Fibroblast of pulmonary artery (primary cell): ENCODE results near the gene RAPGEF6.
"Not testable (repeated sequence)": the region's sequence is repeated elsewhere in the genome, so short reads cannot be mapped to it uniquely, and the experiment has no call there.

Experiments used
- DNase-seq: peaks from one replicate; pipeline ENCODE4 v3.0.0-alpha.2; 2010; ENCODE audit warnings: low read depth
- H3K4me3 ChIP-seq: replicated peaks from 2 replicates; pipeline ENCODE4 v1.5.1; 2011; ENCODE audit warnings: low read depth, mild to moderate bottlenecking, control low read depth, low read length, moderate library complexity
- TF ChIP-seq, protein P1 (sequence below): IDR thresholded peaks from 2 replicates; pipeline ENCODE4 v1.5.1; 2011; ENCODE audit warnings: mild to moderate bottlenecking, control low read depth, low read length, inconsistent platforms; ENCODE audit errors: missing control alignments

The RAPGEF6 gene

DNA sequence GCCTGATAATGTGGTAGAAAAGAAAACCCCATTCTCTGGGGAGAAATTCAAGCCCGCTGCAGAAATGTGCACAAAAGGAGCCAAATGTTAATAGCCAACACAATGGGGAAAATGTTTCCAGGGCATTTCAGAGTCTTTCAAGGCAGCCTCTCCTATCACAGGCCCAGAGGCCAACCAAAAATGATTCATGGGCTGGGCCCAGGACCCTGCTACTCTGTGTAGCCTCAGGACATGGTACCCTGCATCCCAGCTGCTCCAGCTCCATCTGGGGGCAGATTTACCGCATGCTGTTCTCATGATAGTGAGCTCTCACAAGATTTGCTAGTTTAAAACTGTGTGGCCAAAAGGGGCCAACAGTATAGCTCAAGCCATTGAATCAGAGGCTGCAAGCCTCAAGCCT, 41.1 kb downstream of the RAPGEF6 start:
- no peak overlapping the region for H3K4me3 ChIP-seq
- TF ChIP-seq, protein P1, sequence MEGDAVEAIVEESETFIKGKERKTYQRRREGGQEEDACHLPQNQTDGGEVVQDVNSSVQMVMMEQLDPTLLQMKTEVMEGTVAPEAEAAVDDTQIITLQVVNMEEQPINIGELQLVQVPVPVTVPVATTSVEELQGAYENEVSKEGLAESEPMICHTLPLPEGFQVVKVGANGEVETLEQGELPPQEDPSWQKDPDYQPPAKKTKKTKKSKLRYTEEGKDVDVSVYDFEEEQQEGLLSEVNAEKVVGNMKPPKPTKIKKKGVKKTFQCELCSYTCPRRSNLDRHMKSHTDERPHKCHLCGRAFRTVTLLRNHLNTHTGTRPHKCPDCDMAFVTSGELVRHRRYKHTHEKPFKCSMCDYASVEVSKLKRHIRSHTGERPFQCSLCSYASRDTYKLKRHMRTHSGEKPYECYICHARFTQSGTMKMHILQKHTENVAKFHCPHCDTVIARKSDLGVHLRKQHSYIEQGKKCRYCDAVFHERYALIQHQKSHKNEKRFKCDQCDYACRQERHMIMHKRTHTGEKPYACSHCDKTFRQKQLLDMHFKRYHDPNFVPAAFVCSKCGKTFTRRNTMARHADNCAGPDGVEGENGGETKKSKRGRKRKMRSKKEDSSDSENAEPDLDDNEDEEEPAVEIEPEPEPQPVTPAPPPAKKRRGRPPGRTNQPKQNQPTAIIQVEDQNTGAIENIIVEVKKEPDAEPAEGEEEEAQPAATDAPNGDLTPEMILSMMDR = no peak
- DNase-seq = no peak

DNA sequence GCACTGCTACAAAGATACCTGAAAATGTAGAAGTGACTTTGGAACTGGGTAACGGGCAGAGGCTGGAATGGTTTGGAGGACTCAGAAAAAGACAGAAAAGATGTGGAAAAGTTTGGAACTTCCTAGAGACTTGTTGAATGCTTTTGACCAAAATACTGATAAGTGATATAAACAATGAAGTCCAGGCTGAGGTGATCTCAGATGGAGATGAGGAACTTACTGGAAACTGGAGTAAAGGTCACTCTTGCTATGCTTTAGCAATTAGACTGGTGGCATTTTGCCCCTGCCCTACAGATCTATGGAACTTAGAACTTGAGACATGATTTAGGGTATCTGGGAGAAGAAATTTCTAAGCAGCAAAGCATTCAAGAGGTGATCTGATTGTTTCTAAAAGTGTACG, 41.6 kb downstream of the RAPGEF6 start:
- H3K4me3 ChIP-seq, DNase-seq: not testable (repeated sequence)

DNA sequence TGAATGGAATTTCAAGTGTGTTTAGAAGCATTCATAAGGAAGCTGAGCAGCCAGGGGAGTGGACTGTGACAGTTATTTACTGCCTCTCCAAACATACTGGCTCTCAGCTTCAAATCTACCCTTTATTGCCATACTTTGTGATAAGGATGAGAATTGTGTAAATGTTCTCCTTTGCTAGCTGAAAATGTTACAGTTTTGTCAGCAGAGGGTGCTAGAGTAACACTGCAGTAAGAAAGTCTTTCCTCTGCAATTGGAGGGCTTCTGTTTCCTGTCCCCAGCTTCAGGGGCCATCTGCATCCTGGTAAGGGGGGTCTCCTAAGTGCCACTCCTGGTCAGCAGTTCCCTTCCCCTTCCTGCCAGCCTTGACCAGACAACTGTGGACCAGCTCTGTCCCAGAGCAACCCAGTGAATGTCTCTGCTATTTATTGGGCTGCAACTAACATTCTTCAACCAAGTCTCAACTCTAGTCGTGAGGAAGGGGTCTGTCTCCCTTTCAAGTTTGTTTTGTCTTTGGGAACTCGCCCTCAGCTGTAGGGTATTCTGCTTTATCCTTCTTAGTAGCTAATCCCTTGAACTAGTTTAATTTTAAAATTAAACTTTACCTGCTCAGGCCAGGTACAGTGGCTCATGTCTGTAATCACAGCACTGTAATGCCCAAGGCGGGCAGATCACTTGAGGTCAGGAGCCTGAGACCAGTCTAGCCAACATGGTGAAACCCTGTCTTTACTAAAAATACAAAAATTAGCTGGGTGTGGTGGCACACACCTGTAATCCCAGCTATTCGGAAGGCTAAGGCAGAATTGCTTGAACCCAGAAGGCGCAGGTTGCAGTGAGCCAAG, 45.3 kb downstream of the RAPGEF6 start:
- TF ChIP-seq, protein P1 = peak; percentile 94
- no peak overlapping the region for H3K4me3 ChIP-seq
- peak; percentile 79 for DNase-seq

DNA sequence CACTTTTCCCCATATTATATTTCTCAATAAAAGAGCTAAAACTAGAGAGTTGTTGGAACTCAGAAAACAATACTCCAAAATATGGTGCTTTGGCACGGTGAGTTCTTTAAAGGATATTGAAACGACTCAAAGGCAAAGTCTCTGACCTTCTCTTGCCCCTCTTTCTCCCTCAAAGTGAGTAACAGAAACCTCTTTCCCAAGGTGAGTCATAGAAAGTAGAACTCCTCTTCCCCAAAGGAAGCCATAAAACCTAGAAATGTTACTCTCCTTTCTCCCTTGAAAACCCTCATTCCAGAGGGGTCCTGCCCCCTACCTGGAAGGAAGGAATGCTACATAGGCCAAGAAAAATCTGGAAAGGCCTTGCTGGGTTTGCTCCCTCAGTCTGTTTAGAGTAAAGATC, 47.5 kb downstream of the RAPGEF6 start:
- H3K4me3 ChIP-seq = no peak overlapping the region
- TF ChIP-seq, protein P1 = no peak
- no peak for DNase-seq

DNA sequence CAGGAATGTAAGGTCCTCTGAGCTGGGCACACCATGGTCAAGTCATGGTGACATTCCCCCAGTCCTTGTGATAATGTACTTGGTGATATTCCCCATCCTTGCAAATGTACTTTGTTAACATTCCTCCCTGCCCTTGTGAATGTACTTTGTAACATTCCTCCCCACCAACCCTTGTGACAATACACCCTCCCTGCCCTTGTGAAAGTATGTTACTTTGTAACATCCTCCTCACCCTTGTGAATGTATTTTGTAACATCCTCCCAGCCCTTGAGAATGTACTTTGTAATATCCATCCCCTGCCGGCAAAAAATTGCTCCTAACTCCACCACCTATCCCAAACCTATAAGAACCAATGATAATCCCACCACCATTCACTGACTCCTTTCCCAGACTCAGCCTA, 53.3 kb downstream of the RAPGEF6 start:
- TF ChIP-seq, protein P1 = no peak
- no peak overlapping the region for H3K4me3 ChIP-seq
- DNase-seq = peak; percentile 16

DNA sequence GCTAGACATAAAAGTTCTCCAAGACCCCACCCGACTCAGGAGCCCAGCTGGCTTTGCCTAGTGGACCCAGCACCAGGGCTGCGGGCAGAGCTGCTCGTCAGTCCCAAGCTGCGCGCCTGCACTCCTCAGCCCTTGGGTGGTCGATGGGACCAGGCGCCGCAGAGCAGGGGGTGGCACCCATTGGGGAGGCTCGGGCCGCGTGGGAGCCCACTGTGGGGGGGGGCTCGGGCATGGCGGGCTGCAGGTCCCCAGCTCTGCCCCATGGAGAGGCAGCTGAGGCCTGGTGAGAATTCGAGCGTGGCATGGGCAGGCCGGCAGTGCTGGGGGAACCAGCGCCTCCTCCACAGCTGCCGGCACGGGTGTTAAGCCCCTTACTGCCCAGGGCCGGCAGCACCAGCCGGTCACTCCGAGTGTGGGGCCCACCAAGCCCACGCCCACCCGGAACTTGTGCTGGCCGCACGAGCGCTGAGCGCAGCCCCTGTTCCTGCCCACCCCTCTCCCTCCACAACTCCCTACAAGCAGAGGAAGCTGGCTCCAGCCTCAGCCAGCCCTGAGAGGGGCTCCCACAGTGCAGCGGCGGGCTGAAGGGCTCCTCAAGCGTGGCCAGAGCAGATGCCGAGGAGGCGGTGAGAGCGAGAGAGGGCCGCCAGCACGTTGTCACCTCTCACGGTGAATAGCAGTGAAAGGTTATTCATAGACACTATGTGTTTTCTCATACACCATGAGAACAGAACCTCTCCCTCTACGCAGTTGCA, 54.9 kb downstream of the RAPGEF6 start:
- TF ChIP-seq, protein P1 = no peak
- no peak for DNase-seq
- H3K4me3 ChIP-seq = no peak overlapping the region

DNA sequence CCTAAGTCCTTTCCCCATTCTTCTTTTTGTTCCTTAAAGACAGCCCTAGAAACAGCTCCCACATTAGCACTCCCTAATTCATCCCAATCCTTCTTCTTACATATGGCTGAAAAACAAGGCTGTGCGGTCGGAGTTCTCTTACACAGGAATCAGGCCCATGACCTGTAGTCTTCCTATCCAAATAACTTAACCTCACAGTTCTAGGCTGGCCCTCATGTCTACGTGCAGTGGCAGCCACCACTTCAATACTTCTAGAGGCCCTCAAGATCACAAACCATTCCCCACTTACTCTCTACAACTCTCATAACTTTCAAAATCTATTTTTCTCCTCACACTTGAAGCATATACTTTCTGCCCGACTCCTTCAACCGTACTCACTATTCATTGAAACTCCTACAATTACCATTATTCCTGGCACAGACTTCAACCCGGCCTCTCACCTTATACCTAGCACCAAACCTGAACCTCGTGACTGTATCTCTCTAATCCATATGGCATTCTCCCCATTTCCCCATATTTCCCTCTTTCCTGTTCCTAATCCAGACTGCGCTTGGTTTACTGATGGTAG, 59.3 kb downstream of the RAPGEF6 start:
- no peak for DNase-seq
- TF ChIP-seq, protein P1 = no peak
- no peak overlapping the region for H3K4me3 ChIP-seq
